MM.1S (cell line): ENCODE results near the gene SIM2.

Experiments
- DNase-seq: peaks from one replicate; pipeline ENCODE4 v3.0.0-alpha.2; 2015
- H2AFZ ChIP-seq: fragments of 300-600 bp; sonication (generic); 2 replicates; pipeline ENCODE4 v1.6.0; 2016; ENCODE audit warnings: antibody characterized with exemption, low read length
- H3F3A ChIP-seq: fragments of 300-600 bp; sonication (generic); 2 replicates; pipeline ENCODE4 v1.6.1; 2016; ENCODE audit warnings: mild to moderate bottlenecking, antibody characterized with exemption, low read length, moderate library complexity, mixed read lengths; ENCODE audit not compliant: insufficient read depth
- H3K27ac ChIP-seq: fragments of 300-600 bp; sonication (generic); 2 replicates; pipeline ENCODE4 v1.5.1; 2016; ENCODE audit warnings: mild to moderate bottlenecking, low read length
- H3K27me3 ChIP-seq: fragments of 300-600 bp; sonication (generic); replicated peaks from 2 replicates; pipeline ENCODE4 v1.6.0; 2016; ENCODE audit warnings: low read length; ENCODE audit not compliant: insufficient read depth
- H3K36me3 ChIP-seq: fragments of 300-600 bp; sonication (generic); replicated peaks from 2 replicates; pipeline ENCODE4 v1.6.1; 2016; ENCODE audit warnings: mild to moderate bottlenecking, low read length, mixed read lengths; ENCODE audit not compliant: insufficient read depth
- H3K4me1 ChIP-seq: fragments of 300-600 bp; sonication (generic); 2 replicates; pipeline ENCODE4 v1.6.1; 2016; ENCODE audit warnings: low read length, mixed read lengths
- H3K4me2 ChIP-seq: fragments of 300-600 bp; sonication (generic); 2 replicates; pipeline ENCODE4 v1.6.0; 2016; ENCODE audit warnings: low read depth, low read length
- H3K4me3 ChIP-seq: fragments of 300-600 bp; sonication (generic); 2 replicates; pipeline ENCODE4 v1.5.1; 2016; ENCODE audit warnings: low read length, mixed read lengths
- H3K79me2 ChIP-seq: fragments of 300-600 bp; sonication (generic); 2 replicates; pipeline ENCODE4 v1.6.1; 2016; ENCODE audit warnings: mixed run types, low read length, mixed read lengths
- H3K9ac ChIP-seq: fragments of 300-600 bp; sonication (generic); 2 replicates; pipeline ENCODE4 v1.6.1; 2016; ENCODE audit warnings: low read length, mixed read lengths
- H3K9me2 ChIP-seq: fragments of 300-600 bp; sonication (generic); replicated peaks from 2 replicates; pipeline ENCODE4 v1.6.1; 2016; ENCODE audit warnings: mild to moderate bottlenecking, low read length, mixed read lengths; ENCODE audit not compliant: insufficient read depth
- H3K9me3 ChIP-seq: fragments of 300-600 bp; sonication (generic); replicated peaks from 2 replicates; pipeline ENCODE4 v1.6.1; 2016; ENCODE audit warnings: mild to moderate bottlenecking, low read length, mixed read lengths; ENCODE audit not compliant: insufficient read depth
- H4K20me1 ChIP-seq: fragments of 300-600 bp; sonication (generic); 2 replicates; pipeline ENCODE4 v1.6.1; 2016; ENCODE audit warnings: mild to moderate bottlenecking, low read length, moderate library complexity, mixed read lengths; ENCODE audit not compliant: insufficient read depth
- CTCF ChIP-seq: fragments of 300-600 bp; sonication (generic); IDR thresholded peaks from 2 replicates; pipeline ENCODE4 v1.5.1; 2016; ENCODE audit warnings: antibody characterized with exemption, low read length, mixed read lengths
- EZH2 ChIP-seq: fragments of 300-600 bp; sonication (generic); optimal IDR thresholded peaks from 2 replicates; pipeline ENCODE3; 2017; ENCODE audit warnings: low read depth, mild to moderate bottlenecking, antibody characterized with exemption, low read length, mixed read lengths
- EZH2phosphoT487 ChIP-seq: fragments of 300-600 bp; sonication (generic); IDR thresholded peaks from 2 replicates; pipeline ENCODE4 v1.6.1; 2018; ENCODE audit warnings: antibody characterized with exemption, low read length

The SIM2 gene

DNA sequence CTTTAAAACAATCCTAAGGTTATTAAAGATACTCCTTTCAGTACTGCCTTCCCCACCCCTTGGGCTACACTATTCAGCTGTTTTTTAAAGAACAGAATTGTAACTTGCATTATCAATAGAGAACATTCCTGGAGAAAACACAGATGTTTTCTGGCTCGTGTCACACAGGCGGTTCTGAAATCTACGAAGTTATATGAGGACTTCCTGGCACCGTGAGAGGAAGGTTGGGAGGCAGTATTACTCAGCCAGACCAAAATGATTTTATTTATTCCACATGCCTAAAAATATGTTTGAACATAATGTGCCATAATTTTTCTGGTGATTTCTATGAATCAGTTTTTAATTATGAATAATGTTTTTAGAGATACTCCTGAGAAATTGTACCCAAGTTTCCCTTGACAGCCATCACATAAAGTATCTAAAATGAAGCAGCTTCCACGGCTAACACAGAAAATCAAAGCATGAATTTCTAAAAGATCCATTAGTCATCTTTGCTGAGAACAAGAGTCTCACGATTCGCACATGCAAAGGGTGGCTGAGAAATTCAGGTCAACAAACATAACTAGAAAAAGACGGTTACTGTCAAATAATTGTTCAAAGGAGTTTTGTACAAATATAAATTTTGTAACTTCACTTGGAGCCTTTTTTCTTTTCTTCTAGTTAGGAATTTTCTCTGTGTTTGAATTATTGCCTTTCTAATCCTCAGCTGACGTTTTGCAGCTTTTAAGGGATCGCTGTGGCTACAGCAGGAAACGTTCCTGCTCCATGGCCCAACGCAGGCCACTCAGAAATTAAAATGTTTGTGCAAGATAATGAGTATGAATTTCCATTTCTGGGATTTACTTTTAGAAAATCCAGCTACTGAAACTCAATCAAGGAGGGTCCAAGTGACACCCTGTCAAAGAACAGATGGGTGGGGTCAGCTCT is 8.0 kb upstream of the SIM2 start:
- Histone ChIP-seq H3K27me3 (peaks cover 50% of the 10 kb centered on the region), H4K20me1 (no peaks in the 10 kb centered on the region), H3K9me2 (no peaks in the 10 kb centered on the region), H3F3A (no peaks in the 10 kb centered on the region), H3K4me3 (no peak overlapping the region), H3K9ac (no peak overlapping the region), H3K4me2 (no peak overlapping the region), H3K27ac (no peak overlapping the region), H3K4me1 (no peaks in the 10 kb centered on the region), H3K79me2 (no peaks in the 10 kb centered on the region), H3K36me3 (no peaks in the 10 kb centered on the region), H3K9me3 (no peaks in the 10 kb centered on the region), H2AFZ (no peak overlapping the region)
- DNase-seq, result no peak
- TF ChIP-seq EZH2phosphoT487 (no peak), CTCF (no peak), EZH2 (no peak)

DNA sequence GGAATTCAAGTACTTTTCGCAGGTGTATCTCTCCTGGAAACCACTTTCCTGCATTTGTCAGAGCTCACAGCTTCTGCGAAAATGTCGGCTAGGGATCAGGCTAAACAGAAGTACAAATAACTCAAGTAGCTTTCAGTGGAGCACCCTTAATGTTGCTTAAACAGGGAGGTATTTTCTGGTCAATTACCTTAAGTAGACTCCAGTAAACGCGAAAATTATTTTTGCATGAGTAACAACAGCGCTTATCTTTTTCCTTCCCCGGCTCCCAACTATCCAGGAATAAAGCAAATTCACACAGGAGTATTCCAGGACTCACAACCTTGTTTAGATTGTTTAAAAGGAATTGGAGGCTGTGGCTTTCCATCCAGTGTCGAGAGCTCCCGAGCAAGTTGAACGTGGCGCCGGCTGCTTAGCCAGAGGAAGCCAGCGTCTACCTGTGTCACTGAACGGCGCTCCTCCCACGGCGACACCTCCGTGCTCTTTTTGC is 7.3 kb upstream of the SIM2 start:
- no peak for TF ChIP-seq EZH2
- TF ChIP-seq CTCF, result no peak

GRCh38 chr21:36692114-36692834 is 6.6 kb upstream of the SIM2 start:
- H3K4me2 ChIP-seq, result no peak overlapping the region
- H3K4me3 ChIP-seq, result no peak overlapping the region
- no peak for DNase-seq

More for the DNA sequence above, 7.3 kb upstream of the SIM2 start:
- H3K79me2 ChIP-seq, result no peaks in the 10 kb centered on the region
- H4K20me1 ChIP-seq, result no peaks in the 10 kb centered on the region
- peaks cover 57% of the 10 kb centered on the region for H3K27me3 ChIP-seq
- H2AFZ ChIP-seq, result no peak overlapping the region
- H3K9me2 ChIP-seq, result no peaks in the 10 kb centered on the region
- no peaks in the 10 kb centered on the region for H3F3A ChIP-seq
- no peaks in the 10 kb centered on the region for H3K36me3 ChIP-seq
- no peak overlapping the region for H3K4me3 ChIP-seq
- no peak overlapping the region for H3K9ac ChIP-seq
- H3K9me3 ChIP-seq, result no peaks in the 10 kb centered on the region
- no peak for DNase-seq
- H3K4me2 ChIP-seq, result no peak overlapping the region
- H3K4me1 ChIP-seq, result no peaks in the 10 kb centered on the region
- H3K27ac ChIP-seq, result no peak overlapping the region

More at GRCh38 chr21:36692114-36692834, 6.6 kb upstream of the SIM2 start:
- H3K4me1 ChIP-seq, result no peaks in the 10 kb centered on the region
- H3K9me2 ChIP-seq, result no peaks in the 10 kb centered on the region
- H3K27me3 ChIP-seq, result peaks cover 64% of the 10 kb centered on the region
- no peak overlapping the region for H3K27ac ChIP-seq
- no peak for TF ChIP-seq EZH2phosphoT487
- TF ChIP-seq EZH2, result no peak
- no peak for TF ChIP-seq CTCF
- no peaks in the 10 kb centered on the region for H3K79me2 ChIP-seq
- no peaks in the 10 kb centered on the region for H3K9me3 ChIP-seq
- no peaks in the 10 kb centered on the region for H4K20me1 ChIP-seq
- no peak overlapping the region for H3K9ac ChIP-seq
- no peaks in the 10 kb centered on the region for H3K36me3 ChIP-seq
- no peak overlapping the region for H2AFZ ChIP-seq
- H3F3A ChIP-seq, result no peaks in the 10 kb centered on the region
